Nasal cavity respiratory epithelium epithelial cell of viscerocranial mucosa (primary cell): ENCODE results near the gene TEX53. TPM values are rescaled to one million over a fixed set of nuclear protein-coding genes. Genes with fewer than 3 reads are reported as not detected.

ENCODE experiments used
- total RNA-seq: library from RNA; depleted of rRNA; stranded (reverse); fragments of >200 nt; gene quantifications from 2 replicates; pipeline ENCODE4 v1.2.3, GENCODE V29; 2014

The TEX53 gene
- total RNA-seq: not detected in 2 replicates

GRCh38 chr9:114657705-114658104, at the start of gene TEX53:
Gene TEX53 (minus strand): TSS chr9:114657805. CDS start chr9:114657774, 31 bp downstream.

GRCh38 chr9:114681594-114682332, 24.2 kb upstream of the TEX53 start, which contains the start of gene TEX48:
Gene TEX48 (minus strand): TSS chr9:114682192. CDS start chr9:114671723, 10,469 bp downstream.

Other genes with a start within 250 kb of the TEX53 start
- gene WHRN, start 152.3 kb downstream of the TEX53 start, total RNA-seq: 1.4 and 4.4 TPM in 2 replicates
- 213 and 252 TPM in 2 replicates for gene ATP6V1G1, start 70.0 kb downstream of the TEX53 start, total RNA-seq
- 6.5 and 11.2 TPM in 2 replicates for gene TMEM268, start 46.5 kb downstream of the TEX53 start, total RNA-seq
- gene TEX48, start 24.4 kb upstream of the TEX53 start, total RNA-seq: not detected in 2 replicates
- 0.34 and 2.8 TPM in 2 replicates for gene TNFSF15, start 148.2 kb upstream of the TEX53 start, total RNA-seq